Fibroblast of skin of back (primary cell): ENCODE results near the gene SCT.

Experiments used
- DNase-seq: peaks from one replicate; pipeline ENCODE4 v3.0.0-alpha.2; 2013

SCT gene

GRCh38 chr11:643849-644738, 17.1 kb upstream of the SCT start:
- no peak for DNase-seq

- no peak for DNase-seq
Observed at GRCh38 chr11:643366-643765, 16.4 kb upstream of the SCT start.

- DNase-seq, result no peak
Observed at GRCh38 chr11:641806-642370, 14.9 kb upstream of the SCT start.

- no peak for DNase-seq
Observed at GRCh38 chr11:640021-640706, 13.2 kb upstream of the SCT start.

GRCh38 chr11:639332-639955, 12.5 kb upstream of the SCT start:
- DNase-seq, result no peak

- peak; percentile 38 for DNase-seq
Observed at GRCh38 chr11:638631-639331, 11.8 kb upstream of the SCT start.

- DNase-seq, result no peak
Observed at GRCh38 chr11:637593-638521, 10.9 kb upstream of the SCT start.

- DNase-seq, result no peak
Observed at GRCh38 chr11:637333-637592, 10.3 kb upstream of the SCT start.

GRCh38 chr11:636511-637332, 9.7 kb upstream of the SCT start, which contains the start of gene DRD4:
TSS of gene DRD4 (plus strand) at chr11:637269. CDS start at chr11:637305, 36 bp downstream.
- peak; percentile 37 for DNase-seq

- no peak for DNase-seq
Observed at GRCh38 chr11:635945-636510, 9.0 kb upstream of the SCT start.

GRCh38 chr11:630871-631270, 3.9 kb upstream of the SCT start:
- no peak for DNase-seq

GRCh38 chr11:629237-629583, 2.2 kb upstream of the SCT start:
- DNase-seq, result no peak

GRCh38 chr11:628056-628455, 1.1 kb upstream of the SCT start:
- DNase-seq, result no peak

- DNase-seq, result no peak
Observed at GRCh38 chr11:627308-627576, 261 bp upstream of the SCT start.

GRCh38 chr11:625636-626268, 1.2 kb downstream of the SCT start:
- DNase-seq, result no peak

GRCh38 chr11:624705-625635, 2.0 kb downstream of the SCT start, which contains the start of gene CDHR5:
TSS of gene CDHR5 (minus strand) at chr11:624955. CDS start at chr11:624902, 53 bp downstream.
- DNase-seq, result no peak

- peak; percentile 30 for DNase-seq
Observed at GRCh38 chr11:623999-624704, 2.8 kb downstream of the SCT start.

GRCh38 chr11:623349-623869, 3.6 kb downstream of the SCT start:
- DNase-seq, result no peak
